AG08396 (cell line): ENCODE data around the gene KLK7.

Experiments
- DNase-seq: peaks from one replicate; pipeline ENCODE4 v3.0.0; 2012; ENCODE audit warnings: low spot score, mixed read lengths

Gene KLK7

DNA sequence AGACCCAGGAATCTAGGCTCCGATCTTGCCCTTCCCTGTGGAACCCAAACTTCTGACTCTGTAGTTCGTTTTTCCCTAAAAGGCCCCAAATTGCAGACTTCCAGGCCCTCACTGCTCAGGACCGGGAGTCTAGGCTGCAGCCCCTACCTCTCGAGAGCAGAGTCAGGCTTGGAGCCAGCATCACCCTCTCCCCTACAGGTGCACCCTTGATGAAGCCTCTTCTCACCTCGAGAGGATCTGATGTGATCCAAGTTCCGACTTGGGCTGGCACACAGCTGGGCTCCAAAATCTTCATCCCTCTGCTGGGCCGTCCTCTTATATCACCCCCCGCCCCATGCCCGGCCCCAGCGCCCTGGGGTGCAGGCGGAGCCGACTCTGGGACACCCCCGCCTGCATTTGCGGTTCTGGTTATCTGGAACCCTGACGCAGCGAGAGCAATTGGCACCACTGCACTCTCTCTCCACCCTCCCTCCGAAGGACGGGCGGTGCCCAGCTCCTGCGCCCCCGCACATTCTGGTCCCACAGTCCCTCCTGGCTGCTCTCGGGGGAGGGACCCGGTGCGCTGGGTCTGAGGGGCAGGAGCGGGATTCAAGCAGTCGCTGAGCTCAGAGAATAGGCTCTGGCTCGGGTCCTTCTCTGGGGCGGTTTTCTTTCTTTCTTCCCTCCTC lies at the start of gene KLK7:
TSS of gene KLK7 (minus strand) at position 293 of the 668 bp plus-strand sequence. CDS start 1,518 bp downstream, outside the sequence.
- no peak for DNase-seq

DNA sequence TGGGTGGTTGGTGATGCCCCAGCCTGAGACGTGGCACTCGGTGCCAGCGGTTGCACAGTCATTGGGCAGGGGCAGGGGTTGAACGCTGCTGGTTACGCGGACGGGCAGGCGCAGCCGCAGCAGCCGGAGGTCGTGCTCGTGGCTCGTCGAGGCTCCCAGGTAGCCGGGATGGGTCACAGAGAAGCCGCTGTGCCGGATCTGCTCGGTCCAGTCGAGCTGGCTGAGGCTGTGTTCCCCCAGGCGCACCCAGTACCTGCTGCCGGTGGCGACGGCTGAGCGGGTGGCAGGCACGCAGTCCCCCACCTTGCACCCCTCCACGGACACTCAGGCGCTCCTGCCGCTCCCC lies 48.1 kb upstream of the KLK7 start:
- no peak for DNase-seq

DNA sequence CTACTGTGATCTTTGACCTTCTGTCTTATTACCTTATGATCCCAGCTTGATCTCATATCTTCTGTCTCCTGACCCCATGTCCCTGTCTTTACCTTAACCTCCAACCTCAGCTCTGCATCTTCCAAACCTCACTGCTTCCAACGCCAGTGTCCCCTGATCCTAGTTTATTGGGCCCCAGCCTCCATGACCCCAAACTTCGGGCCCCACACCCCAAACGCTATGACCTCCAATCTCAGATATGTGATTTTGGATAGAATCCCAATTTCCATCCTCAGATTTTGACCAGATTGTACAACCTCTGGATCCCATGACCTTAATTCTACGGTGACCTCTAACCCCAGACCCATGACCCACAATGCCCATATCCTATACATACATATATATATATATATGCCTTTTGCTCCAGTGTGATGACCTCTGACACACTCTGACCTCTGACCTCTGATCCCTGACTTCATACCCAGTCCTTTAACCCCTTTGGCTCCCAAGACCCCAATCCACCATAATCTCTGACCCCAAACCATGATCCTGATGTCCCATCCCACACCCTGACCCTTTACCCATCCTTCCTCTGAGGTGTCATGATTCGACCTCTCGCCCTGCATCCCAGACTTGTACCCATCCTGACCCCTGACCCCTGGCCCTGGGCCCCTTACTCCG lies 47.6 kb upstream of the KLK7 start:
- DNase-seq, result no peak

DNA sequence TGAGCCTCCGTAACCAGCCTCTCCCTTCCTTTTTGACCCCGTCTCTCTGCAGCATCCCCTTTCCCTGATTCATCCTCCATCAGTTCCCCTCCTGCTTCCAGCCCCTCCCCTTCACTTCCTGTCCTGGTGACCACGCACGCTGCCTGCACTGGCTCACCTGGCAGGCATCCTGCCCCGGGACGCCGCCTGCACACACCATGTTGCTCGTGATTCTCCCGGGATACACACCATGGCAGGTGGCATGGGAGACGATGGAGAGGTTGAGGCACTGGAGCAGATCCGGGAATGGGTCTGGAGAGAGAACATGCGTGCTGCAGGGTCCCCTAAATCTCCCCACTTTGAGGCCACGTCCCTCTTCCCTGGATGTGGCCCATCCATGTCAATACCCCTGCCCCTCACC lies 46.9 kb upstream of the KLK7 start:
- no peak for DNase-seq

DNA sequence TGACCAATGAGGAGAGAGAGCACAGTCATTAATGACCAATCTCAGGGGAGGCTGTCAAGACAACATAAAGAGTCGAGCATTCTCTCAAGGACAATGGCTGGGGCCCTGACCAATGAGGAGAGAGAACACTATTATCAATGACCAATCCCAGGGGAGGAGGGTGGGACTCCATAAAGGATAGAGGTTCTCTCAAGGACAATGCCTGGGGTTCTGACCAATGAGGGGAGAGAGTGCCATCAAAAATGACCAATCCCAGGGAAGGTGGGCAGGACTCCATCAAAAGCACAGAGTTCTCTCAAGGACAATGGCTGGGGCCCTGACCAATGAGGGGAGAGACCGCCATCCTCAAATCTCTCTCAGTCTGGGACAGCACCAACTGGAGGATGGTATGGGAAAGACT lies 46.0 kb upstream of the KLK7 start:
- DNase-seq, result no peak

DNA sequence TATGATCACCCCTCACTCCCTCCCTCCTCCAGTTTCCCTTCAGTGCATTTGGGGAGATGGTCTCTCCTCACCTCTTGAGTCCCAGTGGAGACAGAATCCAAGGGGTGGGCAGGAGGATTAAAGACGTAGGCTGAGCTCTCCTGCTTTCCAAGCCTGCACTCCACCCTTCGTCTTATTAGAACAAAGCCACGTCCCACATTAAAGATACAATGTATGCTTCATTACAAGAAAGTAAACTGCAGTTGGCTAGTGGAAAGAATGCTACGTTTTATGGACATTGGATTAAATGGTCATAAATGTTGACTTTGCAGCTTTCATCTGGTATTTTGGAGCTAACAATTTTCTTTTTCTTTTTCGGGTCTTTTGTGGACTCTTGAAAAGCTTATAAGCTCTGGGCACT lies 44.2 kb upstream of the KLK7 start:
- no peak for DNase-seq

DNA sequence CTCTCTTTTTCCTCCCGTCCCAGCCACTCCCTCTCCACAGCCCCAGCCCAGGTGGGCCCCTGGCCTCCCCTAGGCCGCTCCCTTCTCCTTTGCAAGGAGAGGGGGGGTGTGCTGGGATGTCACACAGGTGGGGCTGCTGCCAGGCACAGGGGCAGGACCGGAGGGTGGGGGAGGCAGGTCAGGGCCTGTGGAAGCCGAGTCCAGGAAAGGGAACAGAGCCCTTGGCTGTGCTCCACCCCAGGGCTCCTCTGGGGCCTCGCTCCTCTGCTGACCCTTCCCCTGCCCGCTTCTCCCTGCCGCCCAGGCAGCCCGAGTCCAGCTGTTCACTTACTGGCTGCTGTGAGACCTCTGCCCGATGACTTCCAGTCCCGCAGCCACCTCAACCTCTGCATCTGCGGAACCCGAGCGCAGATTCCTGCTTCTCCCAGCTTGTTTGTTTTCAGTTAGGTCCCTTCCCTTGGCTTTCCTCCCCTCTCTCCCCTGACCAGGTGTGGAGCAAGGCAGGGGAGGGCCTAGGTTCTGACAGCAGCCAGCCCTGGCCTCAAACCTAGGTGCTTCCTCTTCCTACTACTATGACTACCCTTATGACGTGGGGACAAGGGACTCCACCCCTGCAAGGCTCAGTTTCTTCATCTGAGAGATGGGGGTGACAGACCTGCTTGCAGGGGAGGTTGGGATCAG lies 43.5 kb upstream of the KLK7 start:
- no peak for DNase-seq

DNA sequence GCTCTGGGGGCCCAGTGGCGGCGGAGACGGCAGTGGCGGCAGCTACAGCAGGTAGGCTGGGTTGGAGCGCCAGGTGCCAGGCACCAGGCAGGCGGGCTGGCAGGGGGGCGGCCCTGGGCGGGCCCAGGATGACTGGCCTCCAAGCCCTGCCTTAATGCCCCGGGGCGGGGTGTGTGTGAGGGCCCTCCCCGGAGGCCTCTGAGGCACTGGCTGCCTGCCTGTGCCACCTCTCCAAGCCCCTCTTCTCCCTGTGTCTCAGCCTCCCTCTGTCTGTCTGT lies 42.8 kb upstream of the KLK7 start, which contains the start of gene KLK11:
TSS of gene KLK11 (minus strand) at position 63 of the 278 bp plus-strand sequence. CDS start 985 bp downstream, outside the sequence.
- DNase-seq, result no peak

DNA sequence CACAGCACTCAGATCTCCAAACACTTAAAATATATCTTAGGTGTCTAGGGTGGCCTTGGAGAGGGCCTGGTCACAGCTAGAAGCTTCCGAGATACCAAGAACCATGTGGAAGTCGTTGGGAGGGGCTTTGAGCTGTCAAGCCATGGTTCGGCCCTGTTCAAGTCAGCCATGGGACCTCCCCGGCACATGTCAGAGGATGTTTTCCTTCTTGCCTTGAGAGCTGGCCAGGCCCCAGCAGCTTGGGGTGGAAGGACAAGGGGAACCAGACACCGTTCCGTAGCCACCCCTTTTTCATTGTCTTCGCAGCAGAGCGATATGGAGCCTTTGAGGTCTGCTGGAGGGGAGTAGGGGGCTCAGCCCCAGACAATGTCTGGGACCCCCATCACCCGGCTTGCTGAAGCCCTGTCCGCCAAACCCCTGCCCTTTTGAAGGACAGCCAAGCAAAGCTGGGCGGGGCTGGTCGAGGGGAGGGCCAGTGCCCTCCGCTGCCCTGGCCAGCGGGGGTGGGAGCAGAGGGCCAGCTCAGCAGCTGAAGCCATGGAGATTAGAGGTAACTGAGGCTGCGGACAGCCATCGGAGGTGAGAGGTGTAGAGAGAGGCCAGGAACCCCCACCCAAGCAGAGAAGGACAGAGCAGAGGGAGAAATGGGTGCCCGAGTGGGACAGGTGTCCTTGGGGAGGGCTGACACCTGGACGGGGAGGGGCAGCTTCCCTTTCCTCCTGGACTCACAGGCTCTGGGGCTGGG lies 42.3 kb upstream of the KLK7 start:
- no peak for DNase-seq

DNA sequence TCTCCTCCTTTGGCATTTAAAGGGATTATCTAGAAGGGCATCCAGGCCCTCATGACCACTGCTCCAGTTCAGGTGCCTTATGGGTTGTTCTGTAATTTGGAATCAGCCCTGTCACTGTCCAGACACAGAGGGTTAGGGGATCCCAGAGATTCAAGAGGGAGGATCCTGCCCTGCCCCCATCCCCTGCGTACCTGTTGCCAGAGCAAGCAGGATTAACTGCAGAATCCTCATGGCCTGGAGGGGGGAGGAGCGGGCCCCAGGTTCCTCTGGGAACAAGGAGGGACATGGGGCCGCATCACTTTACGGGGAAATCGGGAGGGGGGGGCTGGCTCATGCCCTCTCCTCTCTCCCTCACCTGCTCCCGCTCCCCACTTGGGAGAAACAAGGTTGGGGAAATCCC lies 41.7 kb upstream of the KLK7 start:
- DNase-seq, result no peak

DNA sequence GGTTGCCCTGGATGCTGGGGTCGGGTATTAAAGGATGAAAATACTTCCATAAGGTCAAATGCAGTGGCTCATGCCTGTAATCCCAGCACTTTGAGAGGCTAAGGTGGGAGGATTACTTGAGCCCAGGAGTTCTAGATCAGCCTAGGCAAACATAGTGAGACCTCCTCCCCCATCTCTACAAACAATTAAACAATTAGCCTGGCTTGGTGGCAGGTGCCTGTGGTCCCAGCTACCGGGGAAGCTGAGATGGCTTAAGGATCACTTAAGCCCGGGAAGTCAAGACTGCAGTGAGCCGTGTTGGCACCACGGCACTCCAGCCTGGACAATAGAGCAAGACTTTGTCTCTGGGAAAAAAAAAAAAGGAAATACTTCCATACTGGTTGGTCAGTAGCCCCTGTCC lies 41.2 kb upstream of the KLK7 start:
- DNase-seq, result no peak

DNA sequence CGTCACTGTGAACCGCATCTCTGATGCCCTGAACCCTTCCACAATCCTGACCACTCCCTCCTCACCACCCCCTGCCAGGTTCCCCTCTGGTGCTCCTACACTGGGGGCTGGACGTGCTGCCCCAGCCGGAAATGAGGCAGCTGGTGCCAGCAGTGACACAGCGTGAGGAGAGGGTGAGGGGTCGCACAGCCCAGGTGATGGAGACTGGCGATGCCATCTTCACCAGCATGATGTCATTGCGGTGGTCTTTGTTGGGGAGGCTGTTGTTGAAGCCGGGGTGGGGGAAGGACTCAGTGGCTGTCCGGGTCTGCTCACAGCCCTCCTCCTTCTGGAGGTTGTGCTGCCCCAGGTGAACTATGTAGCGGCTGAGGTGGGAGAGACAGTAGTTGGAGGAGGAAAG lies 40.2 kb upstream of the KLK7 start:
- no peak for DNase-seq

DNA sequence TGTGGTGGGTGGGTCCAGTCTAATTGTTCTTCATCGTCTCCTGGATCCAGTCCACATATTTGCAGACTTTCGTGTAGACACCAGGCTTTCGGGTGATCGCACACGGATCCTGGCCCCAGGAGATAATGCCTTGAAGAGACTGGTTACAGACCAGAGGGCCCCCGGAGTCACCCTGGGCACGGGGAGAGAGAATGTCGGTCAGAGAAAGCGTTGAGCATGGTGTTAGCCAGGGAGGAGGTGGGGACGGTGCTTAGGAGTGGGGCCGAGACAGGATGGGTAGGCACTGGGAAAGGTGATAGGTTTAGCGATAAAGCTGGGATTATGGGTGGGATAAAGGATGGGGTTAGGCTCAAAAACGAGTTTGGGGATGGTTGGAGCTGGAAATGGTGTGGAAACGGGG lies 38.8 kb upstream of the KLK7 start:
- no peak for DNase-seq

DNA sequence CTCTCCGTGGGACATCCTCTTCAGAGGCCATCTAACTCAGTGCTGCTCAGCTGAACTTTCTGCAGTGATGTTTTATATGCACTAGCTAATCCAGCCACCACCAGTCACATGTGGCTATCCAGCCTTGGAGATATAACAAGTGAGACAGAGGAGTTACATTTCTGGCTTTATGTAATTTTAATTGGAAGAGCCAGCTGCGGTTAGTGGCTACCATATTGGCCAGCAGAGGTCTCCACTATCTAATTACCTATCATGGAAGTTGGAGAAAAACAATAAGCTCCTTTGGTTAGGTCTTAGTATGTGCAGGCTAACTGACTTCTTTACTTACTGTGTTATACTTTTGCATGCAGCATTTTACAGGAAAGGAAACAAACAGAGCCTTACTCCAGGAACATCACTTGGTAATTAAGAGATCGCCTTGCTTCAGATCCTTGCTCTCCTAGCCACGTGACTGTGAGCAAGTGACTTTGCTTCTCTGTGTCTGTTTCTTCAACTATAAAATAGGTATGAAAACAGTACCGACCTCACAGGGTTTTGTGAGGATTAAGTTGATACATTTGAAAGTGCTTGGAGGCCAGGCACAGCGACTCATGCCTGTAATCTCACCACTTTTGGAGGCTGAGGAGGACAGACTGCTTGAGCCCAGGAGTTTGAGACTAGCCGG lies 37.4 kb upstream of the KLK7 start:
- peak; percentile 66 for DNase-seq

DNA sequence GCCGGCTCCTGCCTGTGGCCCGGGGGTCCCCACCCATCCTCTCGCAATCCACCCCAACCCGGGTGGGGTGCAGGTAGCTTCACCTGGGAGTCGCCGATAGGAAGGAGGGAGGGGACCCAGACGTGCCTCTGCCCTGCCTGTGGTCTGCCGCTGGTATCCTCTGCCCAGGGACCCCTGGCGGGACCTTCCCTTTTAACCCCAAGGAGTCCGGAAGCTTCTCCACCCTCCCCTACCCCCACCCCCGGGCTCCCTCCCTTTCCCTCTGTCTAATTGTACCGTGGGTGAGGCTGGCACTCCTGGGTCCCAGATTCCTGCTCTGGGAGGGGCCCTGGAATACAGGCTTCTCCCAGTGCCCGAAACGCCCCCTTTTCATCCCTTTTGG lies 35.8 kb upstream of the KLK7 start, which contains the start of gene KLK10:
TSS of gene KLK10 (minus strand) at position 166 of the 382 bp plus-strand sequence. CDS start 579 bp downstream, outside the sequence.
- DNase-seq, result no peak

DNA sequence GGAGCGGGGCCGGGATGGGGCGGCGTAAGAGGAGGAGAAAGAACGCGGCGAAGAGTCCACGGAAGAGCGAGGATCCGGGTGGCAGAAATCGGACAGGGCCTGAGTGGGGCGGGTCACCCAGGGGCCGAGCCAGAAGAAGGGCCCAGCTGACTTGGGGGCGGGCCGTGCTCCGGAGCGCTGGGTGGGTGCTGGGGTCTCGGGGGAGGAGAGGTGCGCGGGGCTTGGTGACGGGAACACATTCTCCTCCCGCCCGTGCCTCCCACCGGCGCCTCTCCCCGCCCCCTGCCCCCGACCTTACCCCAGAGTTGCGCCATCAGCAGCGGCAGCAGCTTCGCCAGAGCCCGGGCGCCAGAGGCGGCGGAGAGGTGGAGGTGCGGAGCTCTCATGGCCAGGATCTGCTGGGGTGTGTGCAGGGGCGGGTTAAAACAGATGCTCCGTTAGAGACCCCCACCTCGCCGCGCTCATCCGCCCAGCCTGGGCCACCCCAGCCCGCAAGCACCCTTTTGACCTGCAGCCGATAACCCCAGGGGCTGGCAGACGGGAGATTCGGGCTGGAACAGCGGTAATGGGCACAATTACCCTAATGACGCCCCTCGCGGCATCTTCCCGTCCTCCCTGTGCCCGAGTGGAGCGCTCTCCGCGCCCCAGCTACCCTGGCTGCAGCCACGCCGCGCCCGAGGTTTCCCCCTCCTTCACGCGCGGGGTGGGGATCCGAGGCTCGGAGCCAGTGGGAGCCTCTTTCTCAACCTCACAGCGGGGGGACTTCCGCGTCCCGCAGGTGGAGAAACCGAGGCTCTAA lies 35.2 kb upstream of the KLK7 start:
- no peak for DNase-seq

DNA sequence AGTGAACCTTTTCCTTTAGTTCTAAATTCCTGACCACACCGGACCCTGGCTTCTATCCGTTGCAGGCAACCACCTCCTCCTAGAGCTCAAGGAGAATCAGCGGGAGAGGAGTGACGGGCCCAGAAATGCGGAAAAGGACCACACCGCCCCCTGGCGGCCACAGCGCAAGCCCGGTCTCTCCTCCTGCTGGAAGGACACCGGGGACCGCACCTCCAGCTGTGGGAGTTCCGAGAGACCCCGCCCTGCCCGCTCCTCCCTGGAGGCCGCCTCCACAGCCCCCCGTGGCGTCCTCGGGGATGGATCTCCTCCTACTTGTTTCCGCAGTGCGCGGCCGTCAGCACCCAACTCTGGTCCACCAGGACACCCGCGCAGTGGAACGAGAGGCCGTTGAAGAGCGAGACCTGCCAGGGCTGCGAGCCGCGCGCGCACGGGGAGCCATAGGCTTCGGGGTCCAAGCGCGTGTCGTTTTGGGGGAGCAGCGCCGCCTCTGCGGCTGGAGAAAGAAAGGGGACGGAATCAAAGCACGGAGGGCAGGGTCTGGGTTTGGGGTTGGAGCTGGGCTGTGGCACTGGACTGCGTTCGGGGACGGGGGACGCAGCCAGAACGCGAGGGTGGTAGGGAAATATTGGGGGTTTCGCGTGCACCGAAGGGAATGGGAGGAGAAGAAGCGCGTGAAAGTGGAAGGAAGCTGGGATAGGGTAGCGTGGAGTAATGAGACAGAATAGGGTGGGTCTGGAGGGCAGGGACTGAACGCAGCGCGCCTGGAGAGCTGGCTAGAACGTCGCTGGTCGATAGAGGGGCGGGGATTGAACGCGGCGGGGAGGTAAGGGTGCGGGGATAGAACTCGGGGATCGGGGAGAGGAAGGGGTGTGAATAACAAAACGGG lies 33.3 kb upstream of the KLK7 start:
- DNase-seq, result peak; percentile 68

DNA sequence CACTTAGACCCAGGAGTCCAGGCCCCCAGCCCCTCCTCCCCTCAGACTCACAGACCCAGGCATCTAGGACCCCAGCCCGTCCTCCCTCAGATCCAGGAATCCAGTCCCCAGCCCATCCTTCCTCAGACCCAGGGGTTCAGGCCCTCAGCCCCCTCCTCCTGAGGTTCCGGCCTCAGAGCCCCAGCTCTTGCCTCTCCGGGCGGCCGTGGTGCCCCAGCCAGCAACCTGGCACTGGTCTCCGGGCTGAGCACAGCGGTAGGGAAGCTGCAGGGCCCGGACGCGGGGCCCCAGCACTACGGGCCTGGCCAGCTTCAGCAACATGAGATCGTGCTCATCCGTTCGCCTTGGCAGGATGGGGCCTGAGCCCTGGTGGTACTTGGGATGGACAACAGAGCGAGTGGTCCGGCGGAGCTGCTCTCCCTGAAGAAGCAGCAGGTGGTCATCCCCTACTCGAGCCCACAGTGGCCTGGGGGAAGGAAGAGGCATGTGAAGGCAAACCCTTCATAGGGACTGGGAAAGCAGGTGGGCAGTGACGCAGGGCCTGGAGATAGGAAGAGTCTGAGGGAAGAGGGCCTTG lies 32.1 kb upstream of the KLK7 start:
- no peak for DNase-seq

DNA sequence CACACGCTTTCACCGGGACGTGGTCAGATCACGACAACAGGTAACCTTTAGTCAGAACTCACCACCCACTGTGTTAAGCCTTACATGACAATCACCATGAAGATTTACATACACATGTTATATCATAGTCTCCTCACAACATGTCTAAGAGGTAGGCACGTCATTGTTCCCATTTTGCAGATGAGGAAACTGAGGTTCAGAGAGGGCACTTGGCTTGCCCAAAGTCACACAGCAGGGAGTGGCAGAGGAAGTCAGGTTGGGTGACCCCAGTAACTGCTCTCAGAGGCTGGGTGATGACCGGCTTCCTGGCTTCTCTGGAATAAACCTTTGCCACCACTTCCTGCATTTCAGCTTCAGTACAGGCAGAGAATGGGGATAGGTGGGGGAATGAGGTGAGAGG lies 30.5 kb upstream of the KLK7 start:
- no peak for DNase-seq

DNA sequence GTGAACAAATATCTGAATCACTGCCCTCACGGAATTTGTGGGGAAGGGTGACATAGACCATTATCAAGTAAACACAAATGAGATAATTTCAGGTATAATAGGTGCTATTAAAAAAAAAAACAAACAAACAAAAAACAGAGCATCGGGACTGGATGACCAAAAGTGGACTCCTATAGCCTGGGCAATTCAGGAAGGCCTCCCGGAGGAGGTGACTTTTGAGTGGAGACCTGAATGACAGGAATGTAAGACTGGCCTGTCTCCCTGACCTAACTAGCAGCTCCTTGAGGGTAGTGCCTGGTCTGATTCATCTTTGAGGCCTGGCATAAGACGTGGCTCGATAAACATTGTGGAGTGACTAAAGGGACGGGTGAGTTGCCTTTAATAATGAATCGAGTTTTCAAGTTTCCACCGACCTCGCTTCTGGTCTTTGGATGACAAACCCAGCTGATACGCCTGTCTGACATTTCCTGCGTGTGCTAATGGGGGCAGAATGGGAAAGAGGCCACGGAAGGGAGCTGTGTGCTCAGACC lies 29.0 kb upstream of the KLK7 start:
- DNase-seq, result no peak
